GM21717 (cell line): ENCODE results near the gene IFI16.

Experiments
- ATAC-seq: cut with Tn5 transposase; IDR thresholded peaks from one replicate; pipeline ENCODE4 v1.9.1; 2021; ENCODE audit warnings: mild to moderate bottlenecking, moderate library complexity; ENCODE audit not compliant: unreplicated experiment

IFI16 gene

GRCh38 chr1:159055181-159055641 is 45.5 kb downstream of the IFI16 start:
- no peak for ATAC-seq

GRCh38 chr1:159056069-159056698 is 46.5 kb downstream of the IFI16 start:
- ATAC-seq, result no peak

- ATAC-seq, result no peak
Observed at GRCh38 chr1:159058751-159059150, 49.0 kb downstream of the IFI16 start.

- no peak for ATAC-seq
Observed at GRCh38 chr1:159065106-159065505, 55.4 kb downstream of the IFI16 start.

- ATAC-seq, result no peak
Observed at GRCh38 chr1:159066108-159066507, 56.4 kb downstream of the IFI16 start.

GRCh38 chr1:159067699-159068621 is 58.3 kb downstream of the IFI16 start:
- ATAC-seq, result peak; percentile 84

- ATAC-seq, result no peak
Observed at GRCh38 chr1:159068886-159069285, 59.2 kb downstream of the IFI16 start.

- no peak for ATAC-seq
Observed at GRCh38 chr1:159071970-159072582, 62.4 kb downstream of the IFI16 start.

- ATAC-seq, result peak; percentile 89
Observed at GRCh38 chr1:159076438-159077119, 66.9 kb downstream of the IFI16 start, which contains the start of gene AIM2. TSS of gene AIM2 (minus strand) at chr1:159076766. CDS start at chr1:159073499, 3,267 bp downstream.

- ATAC-seq, result peak; percentile 76
Observed at GRCh38 chr1:159077120-159077961, 67.6 kb downstream of the IFI16 start.

- no peak for ATAC-seq
Observed at GRCh38 chr1:159079525-159079924, 69.8 kb downstream of the IFI16 start.

GRCh38 chr1:159081626-159082025 is 71.9 kb downstream of the IFI16 start:
- ATAC-seq, result no peak

GRCh38 chr1:159083013-159083412 is 73.3 kb downstream of the IFI16 start:
- no peak for ATAC-seq

GRCh38 chr1:159084152-159084551 is 74.4 kb downstream of the IFI16 start:
- no peak for ATAC-seq

GRCh38 chr1:159084867-159085266 is 75.2 kb downstream of the IFI16 start:
- ATAC-seq, result no peak

GRCh38 chr1:159088050-159088449 is 78.3 kb downstream of the IFI16 start:
- ATAC-seq, result no peak

- ATAC-seq, result peak; percentile 76
Observed at GRCh38 chr1:159088546-159089183, 79.0 kb downstream of the IFI16 start.

- ATAC-seq, result peak; percentile 42
Observed at GRCh38 chr1:159089184-159089791, 79.6 kb downstream of the IFI16 start.
